ENCODE data around the gene UCN. TPM values are rescaled to one million over a fixed set of nuclear protein-coding genes. Genes with fewer than 3 reads are reported as not detected.

UCN gene
- total and polyA plus RNA-seq, 2 of the 4 experiments (the other 2 are of a cell fraction), result 0.22 TPM; not detected in 1

DNA sequence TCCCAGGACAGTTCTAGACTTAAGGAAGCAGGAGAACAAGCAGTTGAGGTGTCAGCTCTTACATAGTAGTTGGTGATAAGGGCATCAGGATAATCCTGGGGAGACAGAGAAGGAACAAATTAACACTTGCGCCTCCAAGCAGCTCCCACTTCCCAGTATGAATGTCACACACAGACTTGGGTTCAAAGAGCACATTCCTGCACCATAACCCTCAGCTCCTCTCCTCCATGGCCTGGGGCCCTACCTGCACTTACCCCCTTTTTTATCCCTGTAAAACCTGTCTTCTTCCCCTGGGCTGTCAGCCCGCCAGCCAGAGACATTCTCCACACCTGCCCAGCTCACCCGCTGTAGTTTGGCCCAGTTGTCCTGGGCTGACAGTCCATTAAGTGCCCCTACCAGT, 3.9 kb upstream of the UCN start:
- Histone ChIP-seq H4K91ac (ENCODE audit: insufficient read depth, low read depth, low read length) (no peak overlapping the region), H3K9me1 (ENCODE audit: insufficient read depth, low read length) (peaks cover under 1% of the 10 kb centered on the region; the same call in 1 of the 2 replicates), H4K20me1 (ENCODE audit: insufficient read depth, low read length) (peaks cover 6% of the 10 kb centered on the region), H3K18ac (ENCODE audit: low read depth, low read length) (no peak overlapping the region), H2BK5ac (ENCODE audit: low read depth, low read length, poor library complexity, severe bottlenecking) (no peak overlapping the region), H2AFZ (replicated peaks; ENCODE audit: low read length, poor library complexity) (no peak overlapping the region), H4K5ac (ENCODE audit: low read depth, low read length) (no peak overlapping the region), H3K27me3 (ENCODE audit: control insufficient read depth, insufficient read depth, low read length) (peaks cover 15% of the 10 kb centered on the region), H2AK9ac (replicated peaks; ENCODE audit: low read depth, low read length, poor library complexity) (no peak overlapping the region), H3K14ac (replicated peaks; ENCODE audit: low read depth, low read length) (no peak overlapping the region), H3K56ac (ENCODE audit: extremely low read depth, insufficient read depth, low read length) (no peak overlapping the region), H3K36me3 (ENCODE audit: control insufficient read depth, insufficient read depth, low read length) (peaks cover 23% of the 10 kb centered on the region), H3K27ac (ENCODE audit: insufficient read depth, low read length) (no peak overlapping the region), H3K9ac (ENCODE audit: low read depth, low read length) (no peak overlapping the region), H3K79me1 (ENCODE audit: low read depth in 1 of 2, low read length in 2 of 2) (peaks cover under 1 to 2% of the 10 kb centered on the region in 2 experiments; a peak in 1 of 4 replicates), H3K4me2 (ENCODE audit: low read depth, low read length) (no peak overlapping the region), H3K23ac (ENCODE audit: low read depth, low read length) (no peak overlapping the region), H2BK15ac (ENCODE audit: low read depth, low read length) (no peak overlapping the region), H3K9me3 (ENCODE audit: control insufficient read depth, insufficient read depth, low read length) (no peaks in the 10 kb centered on the region), H2BK120ac (ENCODE audit: low read depth, low read length) (no peak overlapping the region), H3K4ac (ENCODE audit: low read depth, low read length) (no peak overlapping the region), H2BK20ac (ENCODE audit: low read depth, low read length) (no peak overlapping the region), H3K4me1 (ENCODE audit: control insufficient read depth, insufficient read depth, low read length) (no peaks in the 10 kb centered on the region), H2AK5ac (ENCODE audit: low read depth, low read length) (no peak overlapping the region), H4K8ac (ENCODE audit: low read depth in 2 of 2, low read length in 2 of 2) (no peak overlapping the region), H3K4me3 (ENCODE audit: insufficient read depth, low read depth, low read length) (no peak overlapping the region)
- ChIA-PET CTCF (interaction anchor here (0.6 kb wide), 1 partner anchor 60 kb away, joined by 3 read pairs; no protein-coding TSS in a partner anchor), POLR2A (ENCODE audit: unreplicated experiment) (no interaction called here)
- intact Hi-C loops (cut with micrococcal nuclease) (no loop called here), in situ Hi-C loops (cut with MboI; ENCODE audit: low sequenced_read_pairs) (no loop called here), dilution Hi-C loops (cut with HindIII; ENCODE audit: low sequenced_read_pairs, unreplicated experiment) (no loop called here)
- no peak for DNase-seq
- no peak for TF ChIP-seq CEBPB (IDR thresholded peaks at IDR 0.05; ENCODE audit: low read depth, low read length)
- no peak for TF ChIP-seq BHLHE40 (IDR thresholded peaks at IDR 0.05; ENCODE audit: low read depth, low read length)
- TF ChIP-seq RFX5 (IDR thresholded peaks at IDR 0.05; ENCODE audit: low read depth, low read length), result no peak
- TF ChIP-seq, protein P1, sequence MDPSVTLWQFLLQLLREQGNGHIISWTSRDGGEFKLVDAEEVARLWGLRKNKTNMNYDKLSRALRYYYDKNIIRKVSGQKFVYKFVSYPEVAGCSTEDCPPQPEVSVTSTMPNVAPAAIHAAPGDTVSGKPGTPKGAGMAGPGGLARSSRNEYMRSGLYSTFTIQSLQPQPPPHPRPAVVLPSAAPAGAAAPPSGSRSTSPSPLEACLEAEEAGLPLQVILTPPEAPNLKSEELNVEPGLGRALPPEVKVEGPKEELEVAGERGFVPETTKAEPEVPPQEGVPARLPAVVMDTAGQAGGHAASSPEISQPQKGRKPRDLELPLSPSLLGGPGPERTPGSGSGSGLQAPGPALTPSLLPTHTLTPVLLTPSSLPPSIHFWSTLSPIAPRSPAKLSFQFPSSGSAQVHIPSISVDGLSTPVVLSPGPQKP (IDR thresholded peaks at IDR 0.05; ENCODE audit: borderline replicate concordance, low read depth, low read length), result no peak
- no CpG with 5 or more reads among the region's 3 CpGs for WGBS, 2 experiments (ENCODE audit: extremely low coverage in 2 of 2, insufficient read length in 1 of 2)
- BruUV-seq (replicated peaks), result no TSS peak
- ATAC-seq (ENCODE audit: low read depth), result no peak

Data from IMR-90 (cell line).